ENCODE data around the gene ADAMTS17.

- TF ChIP-seq CTCF (IDR thresholded peaks at IDR 0.05; ENCODE audit: low read depth, low read length), result no peak
- no peak for TF ChIP-seq EZH2phosphoT487 (IDR thresholded peaks at IDR 0.05; ENCODE audit: low read depth)
These were observed 98.8 kb downstream of the ADAMTS17 start for GRCh38 chr15:100242989-100243388.

All from OCI-LY3 (cell line).